ENCODE data around the gene PTPN1.

DNA sequence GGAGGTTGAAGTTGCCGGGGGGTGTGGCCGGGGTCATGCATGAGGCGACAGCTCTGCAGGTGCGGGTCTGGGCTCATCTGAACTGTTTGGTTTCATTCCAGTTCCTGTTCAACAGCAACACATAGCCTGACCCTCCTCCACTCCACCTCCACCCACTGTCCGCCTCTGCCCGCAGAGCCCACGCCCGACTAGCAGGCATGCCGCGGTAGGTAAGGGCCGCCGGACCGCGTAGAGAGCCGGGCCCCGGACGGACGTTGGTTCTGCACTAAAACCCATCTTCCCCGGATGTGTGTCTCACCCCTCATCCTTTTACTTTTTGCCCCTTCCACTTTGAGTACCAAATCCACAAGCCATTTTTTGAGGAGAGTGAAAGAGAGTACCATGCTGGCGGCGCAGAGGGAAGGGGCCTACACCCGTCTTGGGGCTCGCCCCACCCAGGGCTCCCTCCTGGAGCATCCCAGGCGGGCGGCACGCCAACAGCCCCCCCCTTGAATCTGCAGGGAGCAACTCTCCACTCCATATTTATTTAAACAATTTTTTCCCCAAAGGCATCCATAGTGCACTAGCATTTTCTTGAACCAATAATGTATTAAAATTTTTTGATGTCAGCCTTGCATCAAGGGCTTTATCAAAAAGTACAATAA is 72.5 kb downstream of the PTPN1 start:
- TF ChIP-seq POLR2A (IDR thresholded peaks at IDR 0.05) = no peak
- TF ChIP-seq, protein P1, sequence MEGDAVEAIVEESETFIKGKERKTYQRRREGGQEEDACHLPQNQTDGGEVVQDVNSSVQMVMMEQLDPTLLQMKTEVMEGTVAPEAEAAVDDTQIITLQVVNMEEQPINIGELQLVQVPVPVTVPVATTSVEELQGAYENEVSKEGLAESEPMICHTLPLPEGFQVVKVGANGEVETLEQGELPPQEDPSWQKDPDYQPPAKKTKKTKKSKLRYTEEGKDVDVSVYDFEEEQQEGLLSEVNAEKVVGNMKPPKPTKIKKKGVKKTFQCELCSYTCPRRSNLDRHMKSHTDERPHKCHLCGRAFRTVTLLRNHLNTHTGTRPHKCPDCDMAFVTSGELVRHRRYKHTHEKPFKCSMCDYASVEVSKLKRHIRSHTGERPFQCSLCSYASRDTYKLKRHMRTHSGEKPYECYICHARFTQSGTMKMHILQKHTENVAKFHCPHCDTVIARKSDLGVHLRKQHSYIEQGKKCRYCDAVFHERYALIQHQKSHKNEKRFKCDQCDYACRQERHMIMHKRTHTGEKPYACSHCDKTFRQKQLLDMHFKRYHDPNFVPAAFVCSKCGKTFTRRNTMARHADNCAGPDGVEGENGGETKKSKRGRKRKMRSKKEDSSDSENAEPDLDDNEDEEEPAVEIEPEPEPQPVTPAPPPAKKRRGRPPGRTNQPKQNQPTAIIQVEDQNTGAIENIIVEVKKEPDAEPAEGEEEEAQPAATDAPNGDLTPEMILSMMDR (IDR thresholded peaks at IDR 0.05) = no peak
